ENCODE results near the gene MFGE8.

The MFGE8 gene

DNA sequence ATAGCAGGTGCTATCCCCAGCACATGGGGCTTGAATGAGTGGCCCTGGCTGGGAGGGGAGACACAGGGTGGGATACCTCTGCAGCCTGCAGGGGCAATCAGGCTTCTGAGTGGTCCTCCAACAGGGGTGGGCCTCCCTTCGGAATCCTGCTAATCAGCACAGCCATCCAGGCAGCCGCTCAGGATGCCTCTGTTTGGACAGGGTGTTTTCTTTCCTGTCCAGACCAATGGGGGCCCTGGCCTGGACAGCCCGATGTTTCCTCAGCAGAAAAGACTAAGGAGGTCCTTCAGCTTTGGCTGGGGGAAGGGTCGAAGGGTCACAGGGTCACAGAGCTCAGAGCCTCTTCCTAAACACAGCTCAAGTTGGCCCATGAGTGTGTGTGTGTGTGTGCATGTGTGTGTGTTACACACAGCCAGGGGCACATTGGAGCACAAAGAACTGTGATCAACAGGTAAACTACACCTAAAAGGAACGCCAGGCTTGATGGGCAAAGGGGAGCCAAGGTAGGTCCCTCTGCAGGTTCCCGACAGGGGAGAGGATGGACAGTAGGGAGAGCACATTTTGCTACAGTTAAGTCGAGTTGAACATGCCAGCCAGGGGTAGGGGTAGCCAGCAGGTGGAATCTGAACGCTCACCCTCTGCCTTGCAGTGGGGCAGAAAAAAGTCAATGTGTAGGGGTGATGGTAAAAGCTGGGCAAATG, 16.7 kb downstream of the MFGE8 start:
- DNase-seq = no peak
- Histone ChIP-seq H3K27me3 (no peaks in the 10 kb centered on the region), H3K36me3 (peaks cover 22 to 30% (median 29%) of the 10 kb centered on the region in 3 donors), H3K27ac (peak overlapping the region; percentile 78 to 87), H3K4me3 (no peak overlapping the region), H3K9me3 (no peaks in the 10 kb centered on the region), H3K4me1 (peaks cover 0 to 78% (median 59%) of the 10 kb centered on the region in 4 donors)
- intact Hi-C loops (cut with DNase I; ENCODE audit: low total_unique reads) = loop anchor here (10.0 kb wide), 1 partner anchor 348 kb away; the partner anchor contains the start of gene FANCI
- TF ChIP-seq CTCF (IDR thresholded peaks at IDR 0.05) = no peak

GRCh38 chr15:88894819-88895767, 18.1 kb downstream of the MFGE8 start, which contains the start of gene HAPLN3:
Gene HAPLN3, minus strand, starts transcription at chr15:88895544. Its CDS starts 8,246 bp downstream, at chr15:88887298.
- H3K27me3 ChIP-seq = no peaks in the 10 kb centered on the region
- peak within 1 kb of the TSS; percentile 61 to 82 for H3K4me3 ChIP-seq
- intact Hi-C loops (cut with DNase I; ENCODE audit: low total_unique reads) = loop anchor here (5.0 to 10.0 kb wide), 2 partner anchors 282 to 350 kb away; partner anchors contain the start of gene FANCI
- peak in 1 of 2 donors; percentile 82 for DNase-seq
- no peaks in the 10 kb centered on the region for H3K9me3 ChIP-seq
- no peak for TF ChIP-seq CTCF (IDR thresholded peaks at IDR 0.05)
- peaks cover 0 to 64% (median 49%) of the 10 kb centered on the region in 4 donors for H3K4me1 ChIP-seq
- H3K27ac ChIP-seq = peak within 1 kb of the TSS; percentile 78 to 87
- peaks cover 15 to 16% (median 16%) of the 10 kb centered on the region in 3 donors for H3K36me3 ChIP-seq

- Histone ChIP-seq H3K4me1 (peaks cover 0 to 57% (median 48%) of the 10 kb centered on the region in 4 donors), H3K9me3 (no peaks in the 10 kb centered on the region), H3K27ac (peak overlapping the region; percentile 78 to 87), H3K27me3 (no peaks in the 10 kb centered on the region), H3K4me3 (peak overlapping the region; percentile 61 to 82), H3K36me3 (peaks cover 8 to 9% (median 9%) of the 10 kb centered on the region in 3 donors)
- peak; percentile 80 to 81 for TF ChIP-seq CTCF (IDR thresholded peaks at IDR 0.05)
- DNase-seq = peak; percentile 57 to 86
- intact Hi-C loops (cut with DNase I; ENCODE audit: low total_unique reads) = loop anchor here (5.0 to 10.0 kb wide), 2 partner anchors 283 to 350 kb away; partner anchors contain the start of gene FANCI
These were observed 18.8 kb downstream of the MFGE8 start for GRCh38 chr15:88894348-88894818.

- Histone ChIP-seq H3K27ac (no peak overlapping the region), H3K4me3 (no peak overlapping the region), H3K9me3 (no peaks in the 10 kb centered on the region), H3K4me1 (peaks cover 0 to 30% (median 23%) of the 10 kb centered on the region in 4 donors), H3K36me3 (peaks cover 0 to 7% (median 5%) of the 10 kb centered on the region in 3 donors), H3K27me3 (no peaks in the 10 kb centered on the region)
- no peak for TF ChIP-seq CTCF (IDR thresholded peaks at IDR 0.05)
- intact Hi-C loops (cut with DNase I; ENCODE audit: low total_unique reads) = loop anchor here (5.0 to 10.0 kb wide), 2 partner anchors 286 to 353 kb away; partner anchors contain the start of gene FANCI
- no peak for DNase-seq
These were observed 21.5 kb downstream of the MFGE8 start for GRCh38 chr15:88891540-88892254.
